H1 (cell line): ENCODE results near the gene HOXB3.

ENCODE experiments used
- CTCF ChIP-seq, 3 experiments: IDR thresholded peaks; 1 replicate in 2 of 3; 2 replicates in 1 of 3; pipeline versions ENCODE4 v1.5.1 to v1.6.1; 2011; ENCODE audit warnings: low read length in 3 of 3, mild to moderate bottlenecking in 3 of 3, inconsistent platforms in 2 of 3, low read depth in 1 of 3, moderate library complexity in 1 of 3; ENCODE audit not compliant: insufficient read depth in 1 of 3; ENCODE audit errors: control extremely low read depth in 1 of 3
- EP300 ChIP-seq, 2 experiments: IDR thresholded peaks; 1 replicate in 1 of 2; 2 replicates in 1 of 2; pipeline ENCODE4 v1.6.1; 2011 to 2012; ENCODE audit warnings: low read depth in 2 of 2, low read length in 2 of 2, mild to moderate bottlenecking in 2 of 2, borderline replicate concordance in 1 of 2, inconsistent platforms in 1 of 2, moderate library complexity in 1 of 2
- MAFK ChIP-seq: IDR thresholded peaks from 2 replicates; pipeline ENCODE4 v1.6.1; 2012; ENCODE audit warnings: low read depth, mild to moderate bottlenecking, improper control_type of control experiment, low read length
- POLR2AphosphoS5 ChIP-seq: IDR thresholded peaks from 2 replicates; pipeline ENCODE4 v1.6.1; 2011; ENCODE audit warnings: low read depth, low read length
- RAD21 ChIP-seq, 2 experiments: IDR thresholded peaks in 1 of 2; conservative IDR thresholded peaks in 1 of 2; 2 replicates each; pipeline ENCODE4 v1.6.1; 2011; ENCODE audit warnings: low read depth in 2 of 2, low read length in 2 of 2, improper control_type of control experiment in 1 of 2, inconsistent platforms in 1 of 2, mild to moderate bottlenecking in 1 of 2, moderate library complexity in 1 of 2
- SUZ12 ChIP-seq: fragments of 200-600 bp; sonication (generic); IDR thresholded peaks from 2 replicates; pipeline ENCODE4 v1.6.1; 2012; ENCODE audit warnings: mild to moderate bottlenecking, inconsistent platforms, low read length, moderate library complexity, mixed read lengths
- YY1 ChIP-seq: IDR thresholded peaks from 2 replicates; pipeline ENCODE4 v1.6.1; 2011; ENCODE audit warnings: low read depth, mild to moderate bottlenecking, low read length
- ZNF274 ChIP-seq: IDR thresholded peaks from 2 replicates; pipeline ENCODE4 v1.7.0; 2012; ENCODE audit warnings: low read length, borderline replicate concordance; ENCODE audit errors: extremely low read depth

GRCh38 chr17:48519427-48519826 lies 70.6 kb downstream of the HOXB3 start:
- no peak for TF ChIP-seq YY1
- no peak for TF ChIP-seq POLR2AphosphoS5
- no peak for TF ChIP-seq ZNF274
- TF ChIP-seq CTCF (IDR thresholded peaks at IDR 0.05; ENCODE audit: control extremely low read depth in 1 of 3, insufficient read depth in 1 of 3, low read depth in 1 of 3, low read length in 3 of 3) = no peak
- no peak for TF ChIP-seq MAFK
- TF ChIP-seq EP300 (IDR thresholded peaks at IDR 0.05; ENCODE audit: borderline replicate concordance in 1 of 2, low read depth in 2 of 2, low read length in 2 of 2) = no peak
- no peak for TF ChIP-seq SUZ12
- TF ChIP-seq RAD21 (IDR thresholded peaks at IDR 0.05 in 1 of 2, conservative IDR thresholded peaks at IDR 0.05 in 1 of 2; ENCODE audit: low read depth in 2 of 2, low read length in 2 of 2) = no peak
